ENCODE data around the gene DIAPH3. TPM values are rescaled to one million over a fixed set of nuclear protein-coding genes. Genes with fewer than 3 reads are reported as not detected.

The DIAPH3 gene
- total RNA-seq, 2 donors from 2014 or later, result 23.6 to 25.7 TPM

- Histone ChIP-seq H3K27me3 (ENCODE audit: control insufficient read depth, insufficient read depth, low read length, poor library complexity, severe bottlenecking) (no peaks in the 10 kb centered on the region), H3K36me3 (ENCODE audit: control insufficient read depth, insufficient read depth, low read length) (peaks cover 45% of the 10 kb centered on the region), H3K9ac (ENCODE audit: extremely low read depth, low read length, poor library complexity, severe bottlenecking) (no peak overlapping the region), H3K4me1 (ENCODE audit: control insufficient read depth, insufficient read depth, low read length) (peaks cover 8% of the 10 kb centered on the region), H3K4me3 (ENCODE audit: low read length) (no peak overlapping the region), H3K27ac (ENCODE audit: low read depth, low read length) (no peak overlapping the region), H3K9me3 (ENCODE audit: control insufficient read depth, low read length) (no peaks in the 10 kb centered on the region)
- Mint-ChIP-seq H3K9me3 (no peaks in the 10 kb centered on the region), H3K36me3 (ENCODE audit: low read depth) (peaks cover under 1% of the 10 kb centered on the region), H3K4me3 (no peak overlapping the region), H3K27ac (no peak overlapping the region), H3K27me3 (ENCODE audit: insufficient read depth) (peaks cover 3% of the 10 kb centered on the region), H3K4me1 (peaks cover 27% of the 10 kb centered on the region)
- WGBS, 2 experiments (ENCODE audit: insufficient coverage in 1 of 2, insufficient read length in 1 of 2), result 90 to 92% methylated on average over 5 to 6 of the region's 6 CpGs
- TF ChIP-seq CTCF (conservative IDR thresholded peaks at IDR 0.05), result peak; percentile 11
- DNase-seq, result no peak
These were observed 187.8 kb downstream of the DIAPH3 start for GRCh38 chr13:59975807-59976435.

- Histone ChIP-seq H3K27me3 (ENCODE audit: control insufficient read depth, insufficient read depth, low read length, poor library complexity, severe bottlenecking) (no peaks in the 10 kb centered on the region), H3K9ac (ENCODE audit: extremely low read depth, low read length, poor library complexity, severe bottlenecking) (no peak overlapping the region), H3K27ac (ENCODE audit: low read depth, low read length) (no peak overlapping the region), H3K4me3 (ENCODE audit: low read length) (no peak overlapping the region), H3K4me1 (ENCODE audit: control insufficient read depth, insufficient read depth, low read length) (peaks cover 15% of the 10 kb centered on the region), H3K9me3 (ENCODE audit: control insufficient read depth, low read length) (no peaks in the 10 kb centered on the region), H3K36me3 (ENCODE audit: control insufficient read depth, insufficient read depth, low read length) (peaks cover 52% of the 10 kb centered on the region)
- Mint-ChIP-seq H3K27ac (no peak overlapping the region), H3K4me1 (peaks cover 29% of the 10 kb centered on the region), H3K27me3 (ENCODE audit: insufficient read depth) (peaks cover 5% of the 10 kb centered on the region), H3K9me3 (no peaks in the 10 kb centered on the region), H3K36me3 (ENCODE audit: low read depth) (peaks cover 9% of the 10 kb centered on the region), H3K4me3 (no peak overlapping the region)
- peak; percentile 61 for DNase-seq
- 93% methylated on average over 2 of the region's 3 CpGs; no CpG with 5 or more reads in 1 of the 2 experiments for WGBS, 2 experiments (ENCODE audit: insufficient coverage in 1 of 2, insufficient read length in 1 of 2)
- TF ChIP-seq CTCF (conservative IDR thresholded peaks at IDR 0.05), result no peak
These were observed 192.9 kb downstream of the DIAPH3 start for GRCh38 chr13:59970847-59971246.

GRCh38 chr13:59963827-59964226 lies 199.9 kb downstream of the DIAPH3 start:
- WGBS, 2 experiments (ENCODE audit: insufficient coverage in 1 of 2, insufficient read length in 1 of 2), result 61 to 100% methylated on average over 1 to 2 of the region's 2 CpGs
- H3K4me1 ChIP-seq (ENCODE audit: control insufficient read depth, insufficient read depth, low read length), result peaks cover 10% of the 10 kb centered on the region
- no peak overlapping the region for H3K27ac Mint-ChIP-seq
- TF ChIP-seq CTCF (conservative IDR thresholded peaks at IDR 0.05), result no peak
- H3K4me3 Mint-ChIP-seq, result no peak overlapping the region
- peaks cover 69% of the 10 kb centered on the region for H3K36me3 ChIP-seq (ENCODE audit: control insufficient read depth, insufficient read depth, low read length)
- H3K27me3 ChIP-seq (ENCODE audit: control insufficient read depth, insufficient read depth, low read length, poor library complexity, severe bottlenecking), result no peaks in the 10 kb centered on the region
- no peak overlapping the region for H3K27ac ChIP-seq (ENCODE audit: low read depth, low read length)
- H3K27me3 Mint-ChIP-seq (ENCODE audit: insufficient read depth), result peaks cover 2% of the 10 kb centered on the region
- H3K4me1 Mint-ChIP-seq, result peaks cover 1% of the 10 kb centered on the region
- peaks cover 9% of the 10 kb centered on the region for H3K36me3 Mint-ChIP-seq (ENCODE audit: low read depth)
- no peak for DNase-seq
- peaks cover 2% of the 10 kb centered on the region for H3K9me3 Mint-ChIP-seq
- no peak overlapping the region for H3K9ac ChIP-seq (ENCODE audit: extremely low read depth, low read length, poor library complexity, severe bottlenecking)
- peaks cover 12% of the 10 kb centered on the region for H3K9me3 ChIP-seq (ENCODE audit: control insufficient read depth, low read length)
- no peak overlapping the region for H3K4me3 ChIP-seq (ENCODE audit: low read length)

Measured in endodermal cell (in vitro differentiated cells).